Measurements from ENCODE around the gene CMSS1. TPM values are rescaled to one million over a fixed set of nuclear protein-coding genes. Genes with fewer than 3 reads are reported as not detected.

The CMSS1 gene
- total and polyA plus RNA-seq, 11 donors: 13.5 to 48.4 (median 34.8) TPM

GRCh38 chr3:99960123-99960878 lies 142.6 kb downstream of the CMSS1 start:
- TF ChIP-seq POLR2A (IDR thresholded peaks at IDR 0.05): no peak
- TF ChIP-seq, protein P1, sequence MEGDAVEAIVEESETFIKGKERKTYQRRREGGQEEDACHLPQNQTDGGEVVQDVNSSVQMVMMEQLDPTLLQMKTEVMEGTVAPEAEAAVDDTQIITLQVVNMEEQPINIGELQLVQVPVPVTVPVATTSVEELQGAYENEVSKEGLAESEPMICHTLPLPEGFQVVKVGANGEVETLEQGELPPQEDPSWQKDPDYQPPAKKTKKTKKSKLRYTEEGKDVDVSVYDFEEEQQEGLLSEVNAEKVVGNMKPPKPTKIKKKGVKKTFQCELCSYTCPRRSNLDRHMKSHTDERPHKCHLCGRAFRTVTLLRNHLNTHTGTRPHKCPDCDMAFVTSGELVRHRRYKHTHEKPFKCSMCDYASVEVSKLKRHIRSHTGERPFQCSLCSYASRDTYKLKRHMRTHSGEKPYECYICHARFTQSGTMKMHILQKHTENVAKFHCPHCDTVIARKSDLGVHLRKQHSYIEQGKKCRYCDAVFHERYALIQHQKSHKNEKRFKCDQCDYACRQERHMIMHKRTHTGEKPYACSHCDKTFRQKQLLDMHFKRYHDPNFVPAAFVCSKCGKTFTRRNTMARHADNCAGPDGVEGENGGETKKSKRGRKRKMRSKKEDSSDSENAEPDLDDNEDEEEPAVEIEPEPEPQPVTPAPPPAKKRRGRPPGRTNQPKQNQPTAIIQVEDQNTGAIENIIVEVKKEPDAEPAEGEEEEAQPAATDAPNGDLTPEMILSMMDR (IDR thresholded peaks at IDR 0.05): no peak
- no peak for DNase-seq
- Histone ChIP-seq H3K9me3 (no peaks in the 10 kb centered on the region), H3K4me3 (no peak overlapping the region), H3K4me1 (peaks cover 0 to 56% (median 30%) of the 10 kb centered on the region in 12 donors), H3K27ac (peak overlapping the region in 6 of 12 donors; percentile 11 to 74 (median 22)), H3K36me3 (no peaks in the 10 kb centered on the region), H3K27me3 (no peaks in the 10 kb centered on the region)
- no peak for ATAC-seq
- intact Hi-C loops (cut with DNase I): no loop called here
- 72 to 74% (median 73%) methylated on average over 5 of the region's 5 CpGs for WGBS, 4 donors

GRCh38 chr3:99960941-99961340 lies 143.3 kb downstream of the CMSS1 start:
- Histone ChIP-seq H3K27me3 (no peaks in the 10 kb centered on the region), H3K4me1 (peaks cover 0 to 57% (median 29%) of the 10 kb centered on the region in 12 donors), H3K27ac (peak overlapping the region in 3 of 12 donors; percentile 28 to 74 (median 35)), H3K4me3 (no peak overlapping the region), H3K9me3 (no peaks in the 10 kb centered on the region), H3K36me3 (no peaks in the 10 kb centered on the region)
- 67 to 81% (median 76%) methylated on average over 7 of the region's 7 CpGs for WGBS, 4 donors
- DNase-seq: no peak
- intact Hi-C loops (cut with DNase I): no loop called here
- no peak for TF ChIP-seq POLR2A (IDR thresholded peaks at IDR 0.05)
- ATAC-seq: no peak

- no peaks in the 10 kb centered on the region for H3K27me3 ChIP-seq
- TF ChIP-seq POLR2A (IDR thresholded peaks at IDR 0.05): no peak
- TF ChIP-seq, protein P1 (IDR thresholded peaks at IDR 0.05): no peak
- no peak for DNase-seq
- H3K4me3 ChIP-seq: no peak overlapping the region
- 79 to 86% (median 82%) methylated on average over 7 of the region's 7 CpGs for WGBS, 4 donors
- H3K9me3 ChIP-seq: no peaks in the 10 kb centered on the region
- ATAC-seq: peak in 3 of 4 donors; percentile 53 to 69 (median 58)
- no peaks in the 10 kb centered on the region for H3K36me3 ChIP-seq
- peak overlapping the region in 3 of 12 donors; percentile 24 to 35 (median 28) for H3K27ac ChIP-seq
- peaks cover 0 to 65% (median 34%) of the 10 kb centered on the region in 12 donors for H3K4me1 ChIP-seq
- intact Hi-C loops (cut with DNase I): no loop called here
Observed at GRCh38 chr3:99961756-99962515, 144.3 kb downstream of the CMSS1 start.

DNA sequence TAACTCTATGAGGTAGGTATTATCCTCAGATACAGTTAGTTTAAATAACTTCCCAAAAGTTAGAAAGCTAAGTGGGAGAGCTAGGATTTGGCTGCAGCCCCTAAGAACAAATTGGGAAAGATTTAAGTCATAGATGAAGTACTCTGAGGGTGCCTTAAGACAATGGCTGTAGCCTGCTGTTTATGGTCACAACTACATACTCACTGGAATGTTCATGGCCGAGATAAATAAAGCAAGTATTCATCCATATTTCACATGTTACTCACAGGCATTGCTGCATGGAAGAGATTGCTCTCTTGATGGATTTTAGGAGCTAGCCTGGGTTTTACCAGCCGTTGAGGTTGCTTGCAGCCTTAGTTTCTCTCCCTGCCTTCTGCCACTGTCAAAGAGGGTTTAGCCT lies 145.0 kb downstream of the CMSS1 start:
- WGBS, 4 donors: 76 to 86% (median 80%) methylated on average over 2 of the region's 2 CpGs
- intact Hi-C loops (cut with DNase I): no loop called here
- DNase-seq (no peak), ATAC-seq (no peak)
- Histone ChIP-seq H3K9me3 (no peaks in the 10 kb centered on the region), H3K27ac (no peak overlapping the region), H3K36me3 (no peaks in the 10 kb centered on the region), H3K4me3 (no peak overlapping the region), H3K27me3 (no peaks in the 10 kb centered on the region), H3K4me1 (peaks cover 0 to 65% (median 36%) of the 10 kb centered on the region in 12 donors)
- TF ChIP-seq, protein P1 (IDR thresholded peaks at IDR 0.05): no peak
- TF ChIP-seq POLR2A (IDR thresholded peaks at IDR 0.05): no peak

Data from heart left ventricle (tissue), 16 donors.